Measurements from ENCODE around the gene NKAIN2. TPM values are rescaled to one million over a fixed set of nuclear protein-coding genes. Genes with fewer than 3 reads are reported as not detected.

Gene NKAIN2
- total RNA-seq, 1 experiment from 2014 or later = not detected

DNA sequence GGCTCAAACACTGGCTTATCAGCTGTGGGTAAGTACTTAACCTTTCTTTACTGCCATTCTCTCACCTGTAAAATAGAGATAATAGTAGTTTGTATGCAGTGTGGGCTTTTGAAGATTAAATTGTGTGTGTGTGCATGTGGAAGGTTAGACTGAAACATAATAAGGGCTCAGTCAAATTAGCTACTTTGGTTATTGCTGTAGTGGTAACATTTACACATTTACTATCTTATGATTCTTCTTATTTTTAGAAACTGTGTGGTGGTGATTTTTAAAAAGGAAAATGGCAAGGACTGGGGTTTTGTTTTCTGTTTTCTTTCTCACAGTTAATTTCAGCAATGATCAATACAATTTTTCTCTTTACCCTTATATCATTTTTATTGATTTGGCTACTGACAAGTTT is 206.9 kb downstream of the NKAIN2 start:
- H3K36me3 ChIP-seq (ENCODE audit: control insufficient read depth in 1 of 2, insufficient read depth in 2 of 2, low read length in 2 of 2) = no peaks in the 10 kb centered on the region; a peak in 1 of 4 replicates
- H3K27ac ChIP-seq (ENCODE audit: low read depth, low read length) = no peak overlapping the region
- no peak overlapping the region for H3K9ac ChIP-seq (ENCODE audit: low read length)
- DNase-seq (ENCODE audit: low read depth, low spot score) (no peak), ATAC-seq (no peak)
- H3K9me2 ChIP-seq (ENCODE audit: insufficient read depth) = no peaks in the 10 kb centered on the region
- CTCF ChIA-PET = no interaction called here
- no peak overlapping the region for H3K4me2 ChIP-seq (ENCODE audit: low read length)
- no peaks in the 10 kb centered on the region for H3K9me3 ChIP-seq (ENCODE audit: control insufficient read depth in 1 of 2, insufficient read depth in 1 of 2, low read depth in 1 of 2, low read length in 2 of 2)
- intact Hi-C loops (cut with micrococcal nuclease) = no loop called here
- no TSS peak for BruUV-seq (replicated peaks)
- RAD21 ChIA-PET (ENCODE audit: low non-redundant PET in 1 of 2, low total read pairs in 2 of 2, uncharacterized antibody in 2 of 2, unreplicated experiment in 2 of 2) = no interaction called here
- no peak overlapping the region for H3K4me3 ChIP-seq (replicated peaks in 1 of 2; ENCODE audit: low read depth in 1 of 2, low read length in 2 of 2)
- no peak overlapping the region for H2AFZ ChIP-seq (ENCODE audit: low read depth, low read length, poor library complexity, severe bottlenecking)
- TF ChIP-seq TCF7L2 (IDR thresholded peaks at IDR 0.05; ENCODE audit: borderline replicate concordance, extremely low read depth, insufficient read depth, insufficient read length) (no peak), ZFX (IDR thresholded peaks at IDR 0.05) (no peak), EZH2phosphoT487 (IDR thresholded peaks at IDR 0.05; ENCODE audit: borderline replicate concordance) (no peak), FOSL1 (IDR thresholded peaks at IDR 0.05; ENCODE audit: low read depth) (no peak), EGR1 (IDR thresholded peaks at IDR 0.05; ENCODE audit: low read depth) (no peak), POLR2A (IDR thresholded peaks at IDR 0.05; ENCODE audit: borderline replicate concordance, extremely low read depth, insufficient read depth, insufficient read length) (no peak), SP1 (IDR thresholded peaks at IDR 0.05; ENCODE audit: low read depth) (no peak), ZNF274 (IDR thresholded peaks at IDR 0.05; ENCODE audit: low read depth, low read length) (no peak), JUND (IDR thresholded peaks at IDR 0.05) (no peak)
- TF ChIP-seq, protein P1, sequence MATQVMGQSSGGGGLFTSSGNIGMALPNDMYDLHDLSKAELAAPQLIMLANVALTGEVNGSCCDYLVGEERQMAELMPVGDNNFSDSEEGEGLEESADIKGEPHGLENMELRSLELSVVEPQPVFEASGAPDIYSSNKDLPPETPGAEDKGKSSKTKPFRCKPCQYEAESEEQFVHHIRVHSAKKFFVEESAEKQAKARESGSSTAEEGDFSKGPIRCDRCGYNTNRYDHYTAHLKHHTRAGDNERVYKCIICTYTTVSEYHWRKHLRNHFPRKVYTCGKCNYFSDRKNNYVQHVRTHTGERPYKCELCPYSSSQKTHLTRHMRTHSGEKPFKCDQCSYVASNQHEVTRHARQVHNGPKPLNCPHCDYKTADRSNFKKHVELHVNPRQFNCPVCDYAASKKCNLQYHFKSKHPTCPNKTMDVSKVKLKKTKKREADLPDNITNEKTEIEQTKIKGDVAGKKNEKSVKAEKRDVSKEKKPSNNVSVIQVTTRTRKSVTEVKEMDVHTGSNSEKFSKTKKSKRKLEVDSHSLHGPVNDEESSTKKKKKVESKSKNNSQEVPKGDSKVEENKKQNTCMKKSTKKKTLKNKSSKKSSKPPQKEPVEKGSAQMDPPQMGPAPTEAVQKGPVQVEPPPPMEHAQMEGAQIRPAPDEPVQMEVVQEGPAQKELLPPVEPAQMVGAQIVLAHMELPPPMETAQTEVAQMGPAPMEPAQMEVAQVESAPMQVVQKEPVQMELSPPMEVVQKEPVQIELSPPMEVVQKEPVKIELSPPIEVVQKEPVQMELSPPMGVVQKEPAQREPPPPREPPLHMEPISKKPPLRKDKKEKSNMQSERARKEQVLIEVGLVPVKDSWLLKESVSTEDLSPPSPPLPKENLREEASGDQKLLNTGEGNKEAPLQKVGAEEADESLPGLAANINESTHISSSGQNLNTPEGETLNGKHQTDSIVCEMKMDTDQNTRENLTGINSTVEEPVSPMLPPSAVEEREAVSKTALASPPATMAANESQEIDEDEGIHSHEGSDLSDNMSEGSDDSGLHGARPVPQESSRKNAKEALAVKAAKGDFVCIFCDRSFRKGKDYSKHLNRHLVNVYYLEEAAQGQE (IDR thresholded peaks at IDR 0.05; ENCODE audit: low read depth) = no peak
- TF ChIP-seq, protein P2, sequence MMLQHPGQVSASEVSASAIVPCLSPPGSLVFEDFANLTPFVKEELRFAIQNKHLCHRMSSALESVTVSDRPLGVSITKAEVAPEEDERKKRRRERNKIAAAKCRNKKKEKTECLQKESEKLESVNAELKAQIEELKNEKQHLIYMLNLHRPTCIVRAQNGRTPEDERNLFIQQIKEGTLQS (IDR thresholded peaks at IDR 0.05) = no peak
- TF ChIP-seq, protein P3, sequence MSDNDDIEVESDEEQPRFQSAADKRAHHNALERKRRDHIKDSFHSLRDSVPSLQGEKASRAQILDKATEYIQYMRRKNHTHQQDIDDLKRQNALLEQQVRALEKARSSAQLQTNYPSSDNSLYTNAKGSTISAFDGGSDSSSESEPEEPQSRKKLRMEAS (IDR thresholded peaks at IDR 0.05) = no peak
- TF ChIP-seq, protein P4, sequence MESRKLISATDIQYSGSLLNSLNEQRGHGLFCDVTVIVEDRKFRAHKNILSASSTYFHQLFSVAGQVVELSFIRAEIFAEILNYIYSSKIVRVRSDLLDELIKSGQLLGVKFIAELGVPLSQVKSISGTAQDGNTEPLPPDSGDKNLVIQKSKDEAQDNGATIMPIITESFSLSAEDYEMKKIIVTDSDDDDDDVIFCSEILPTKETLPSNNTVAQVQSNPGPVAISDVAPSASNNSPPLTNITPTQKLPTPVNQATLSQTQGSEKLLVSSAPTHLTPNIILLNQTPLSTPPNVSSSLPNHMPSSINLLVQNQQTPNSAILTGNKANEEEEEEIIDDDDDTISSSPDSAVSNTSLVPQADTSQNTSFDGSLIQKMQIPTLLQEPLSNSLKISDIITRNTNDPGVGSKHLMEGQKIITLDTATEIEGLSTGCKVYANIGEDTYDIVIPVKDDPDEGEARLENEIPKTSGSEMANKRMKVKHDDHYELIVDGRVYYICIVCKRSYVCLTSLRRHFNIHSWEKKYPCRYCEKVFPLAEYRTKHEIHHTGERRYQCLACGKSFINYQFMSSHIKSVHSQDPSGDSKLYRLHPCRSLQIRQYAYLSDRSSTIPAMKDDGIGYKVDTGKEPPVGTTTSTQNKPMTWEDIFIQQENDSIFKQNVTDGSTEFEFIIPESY (IDR thresholded peaks at IDR 0.05; ENCODE audit: extremely low read depth, insufficient replicate concordance, low read length) = no peak
- TF ChIP-seq, protein P5, sequence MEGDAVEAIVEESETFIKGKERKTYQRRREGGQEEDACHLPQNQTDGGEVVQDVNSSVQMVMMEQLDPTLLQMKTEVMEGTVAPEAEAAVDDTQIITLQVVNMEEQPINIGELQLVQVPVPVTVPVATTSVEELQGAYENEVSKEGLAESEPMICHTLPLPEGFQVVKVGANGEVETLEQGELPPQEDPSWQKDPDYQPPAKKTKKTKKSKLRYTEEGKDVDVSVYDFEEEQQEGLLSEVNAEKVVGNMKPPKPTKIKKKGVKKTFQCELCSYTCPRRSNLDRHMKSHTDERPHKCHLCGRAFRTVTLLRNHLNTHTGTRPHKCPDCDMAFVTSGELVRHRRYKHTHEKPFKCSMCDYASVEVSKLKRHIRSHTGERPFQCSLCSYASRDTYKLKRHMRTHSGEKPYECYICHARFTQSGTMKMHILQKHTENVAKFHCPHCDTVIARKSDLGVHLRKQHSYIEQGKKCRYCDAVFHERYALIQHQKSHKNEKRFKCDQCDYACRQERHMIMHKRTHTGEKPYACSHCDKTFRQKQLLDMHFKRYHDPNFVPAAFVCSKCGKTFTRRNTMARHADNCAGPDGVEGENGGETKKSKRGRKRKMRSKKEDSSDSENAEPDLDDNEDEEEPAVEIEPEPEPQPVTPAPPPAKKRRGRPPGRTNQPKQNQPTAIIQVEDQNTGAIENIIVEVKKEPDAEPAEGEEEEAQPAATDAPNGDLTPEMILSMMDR (IDR thresholded peaks at IDR 0.05 in 2 of 3, conservative IDR thresholded peaks at IDR 0.05 in 1 of 3; ENCODE audit: borderline replicate concordance in 1 of 3, insufficient read depth in 1 of 3, low read depth in 2 of 3, low read length in 2 of 3) = no peak
- no peaks in the 10 kb centered on the region for H3K79me2 ChIP-seq (ENCODE audit: insufficient read depth, low read length)
- POLR2A ChIA-PET = no interaction called here
- H3K27me3 ChIP-seq (ENCODE audit: insufficient read depth, low read length) = peaks cover 24% of the 10 kb centered on the region
- H4K20me1 ChIP-seq (ENCODE audit: insufficient read depth) = no peaks in the 10 kb centered on the region
- no peaks in the 10 kb centered on the region for H3K4me1 ChIP-seq (ENCODE audit: control insufficient read depth in 1 of 2, insufficient read depth in 2 of 2, low read length in 2 of 2)
